Karpas-422 (cell line): Measurements from ENCODE around the gene FPR2. TPM values are rescaled to one million over a fixed set of nuclear protein-coding genes. Genes with fewer than 3 reads are reported as not detected.

Experiments used
- DNase-seq: peaks from one replicate; pipeline ENCODE4 v3.0.0-alpha.2; 2015
- H2AFZ ChIP-seq: fragments of 200-600 bp; sonication (generic); 2 replicates; pipeline ENCODE4 v1.6.1; 2014; ENCODE audit warnings: antibody characterized with exemption, low read length, mixed read lengths
- H3K27ac ChIP-seq: fragments of 200-600 bp; sonication (generic); 2 replicates; pipeline ENCODE4 v1.5.1; 2014; ENCODE audit warnings: mild to moderate bottlenecking, low read length, moderate library complexity
- H3K27me3 ChIP-seq: fragments of 200-600 bp; sonication (generic); 2 replicates; pipeline ENCODE4 v1.6.1; 2014; ENCODE audit warnings: low read length, mixed read lengths
- H3K36me3 ChIP-seq: fragments of 200-600 bp; sonication (generic); 2 replicates; pipeline ENCODE4 v1.6.1; 2014; ENCODE audit warnings: low read length, mixed read lengths; ENCODE audit not compliant: insufficient read depth
- H3K4me1 ChIP-seq: fragments of 200-600 bp; sonication (generic); 2 replicates; pipeline ENCODE4 v1.6.1; 2014; ENCODE audit warnings: mild to moderate bottlenecking, low read length, mixed read lengths
- H3K4me2 ChIP-seq: fragments of 200-600 bp; sonication (generic); 2 replicates; pipeline ENCODE4 v1.6.1; 2014; ENCODE audit warnings: low read length, low read depth, mild to moderate bottlenecking; ENCODE audit not compliant: poor library complexity, severe bottlenecking
- H3K4me3 ChIP-seq: fragments of 200-600 bp; sonication (generic); 2 replicates; pipeline ENCODE4 v1.5.1; 2014; ENCODE audit warnings: mild to moderate bottlenecking, antibody characterized with exemption, low read length, mixed read lengths
- H3K79me2 ChIP-seq: fragments of 200-600 bp; sonication (generic); 2 replicates; pipeline ENCODE4 v1.6.1; 2014; ENCODE audit warnings: mild to moderate bottlenecking, low read length, mixed read lengths
- H3K9ac ChIP-seq: fragments of 200-600 bp; sonication (generic); 2 replicates; pipeline ENCODE4 v1.6.0; 2014; ENCODE audit warnings: low read length
- H3K9me2 ChIP-seq: fragments of 200-600 bp; sonication (generic), shearing (Covaris generic); replicated peaks from 2 replicates; pipeline ENCODE4 v1.6.0; 2014; ENCODE audit warnings: mild to moderate bottlenecking, low read length, moderate library complexity; ENCODE audit not compliant: insufficient read depth
- H3K9me3 ChIP-seq: fragments of 300-700, 200-600 bp; sonication (generic); 2 replicates; pipeline ENCODE4 v1.6.1; 2014; ENCODE audit warnings: low read length, mixed read lengths
- H4K20me1 ChIP-seq: fragments of 200-600 bp; sonication (generic); 2 replicates; pipeline ENCODE4 v1.6.1; 2014; ENCODE audit warnings: mild to moderate bottlenecking, antibody characterized with exemption, low read length, low read depth; ENCODE audit not compliant: insufficient read depth
- total RNA-seq: library from RNA; depleted of rRNA; stranded (reverse); fragments of >200 nt; shearing (Covaris generic); gene quantifications from 2 replicates; pipeline ENCODE4 v1.2.3, GENCODE V29; 2014; ENCODE audit warnings: low replicate concordance

The FPR2 gene
- total RNA-seq, 1 experiment from 2014 or later, result 7.9 TPM

GRCh38 chr19:51789061-51789795 is 28.2 kb downstream of the FPR2 start:
- 0 out of 2 replicates have a peak, but pooled peaks cover 4% of the 10 kb centered on the region for H3K27me3 ChIP-seq
- H3K27ac ChIP-seq, result no peak overlapping the region
- H3K36me3 ChIP-seq, result no peaks in the 10 kb centered on the region
- H3K9ac ChIP-seq, result no peak overlapping the region
- no peaks in the 10 kb centered on the region for H3K9me2 ChIP-seq
- H2AFZ ChIP-seq, result no peak overlapping the region
- DNase-seq, result no peak
- peaks cover 19% of the 10 kb centered on the region for H3K4me1 ChIP-seq
- H3K79me2 ChIP-seq, result no peaks in the 10 kb centered on the region
- no peak overlapping the region for H3K4me3 ChIP-seq
- H3K4me2 ChIP-seq, result no peak overlapping the region
- H3K9me3 ChIP-seq, result no peaks in the 10 kb centered on the region
- H4K20me1 ChIP-seq, result no peaks in the 10 kb centered on the region

GRCh38 chr19:51792932-51793331 is 32.0 kb downstream of the FPR2 start:
- Histone ChIP-seq H3K79me2 (no peaks in the 10 kb centered on the region), H3K27me3 (peaks cover 4% of the 10 kb centered on the region; the same call in 1 of the 2 replicates), H3K4me3 (no peak overlapping the region), H3K4me2 (no peak overlapping the region), H2AFZ (no peak overlapping the region), H3K4me1 (no peaks in the 10 kb centered on the region), H3K36me3 (no peaks in the 10 kb centered on the region), H4K20me1 (no peaks in the 10 kb centered on the region), H3K27ac (no peak overlapping the region), H3K9ac (no peak overlapping the region), H3K9me2 (no peaks in the 10 kb centered on the region), H3K9me3 (no peaks in the 10 kb centered on the region)
- no peak for DNase-seq

- Histone ChIP-seq H3K36me3 (no peaks in the 10 kb centered on the region), H3K4me3 (no peak overlapping the region), H3K9me2 (no peaks in the 10 kb centered on the region), H3K27ac (no peak overlapping the region), H4K20me1 (no peaks in the 10 kb centered on the region), H3K9me3 (no peaks in the 10 kb centered on the region), H3K4me1 (no peaks in the 10 kb centered on the region), H3K27me3 (peaks cover 4% of the 10 kb centered on the region; the same call in 1 of the 2 replicates), H3K79me2 (no peaks in the 10 kb centered on the region), H3K4me2 (no peak overlapping the region), H2AFZ (no peak overlapping the region), H3K9ac (no peak overlapping the region)
- no peak for DNase-seq
These were observed 33.0 kb downstream of the FPR2 start for GRCh38 chr19:51793994-51794393.

GRCh38 chr19:51794885-51795490 is 34.0 kb downstream of the FPR2 start, which contains the start of gene FPR3:
Gene FPR3, plus strand, starts transcription at chr19:51795157. Its CDS starts 28,592 bp downstream, at chr19:51823749.
- DNase-seq, result no peak
- H3K36me3 ChIP-seq, result no peaks in the 10 kb centered on the region

GRCh38 chr19:51796195-51796679 is 35.3 kb downstream of the FPR2 start:
- H3K79me2 ChIP-seq, result no peaks in the 10 kb centered on the region
- H3K9me3 ChIP-seq, result no peaks in the 10 kb centered on the region
- H3K4me2 ChIP-seq, result no peak overlapping the region
- H3K36me3 ChIP-seq, result no peaks in the 10 kb centered on the region
- H3K27me3 ChIP-seq, result peaks cover 4% of the 10 kb centered on the region; the same call in 1 of the 2 replicates
- no peaks in the 10 kb centered on the region for H3K9me2 ChIP-seq
- H4K20me1 ChIP-seq, result no peaks in the 10 kb centered on the region
- no peak overlapping the region for H3K4me3 ChIP-seq
- no peak for DNase-seq
- no peak overlapping the region for H3K27ac ChIP-seq
- no peak overlapping the region for H3K9ac ChIP-seq
- H2AFZ ChIP-seq, result no peak overlapping the region
- H3K4me1 ChIP-seq, result no peaks in the 10 kb centered on the region

More at GRCh38 chr19:51794885-51795490, 34.0 kb downstream of the FPR2 start, which contains the start of gene FPR3:
- H2AFZ ChIP-seq, result no peak within 1 kb of the TSS
- no peaks in the 10 kb centered on the region for H3K4me1 ChIP-seq
- no peaks in the 10 kb centered on the region for H3K79me2 ChIP-seq
- H3K9ac ChIP-seq, result no peak within 1 kb of the TSS
- no peak within 1 kb of the TSS for H3K27ac ChIP-seq
- H3K27me3 ChIP-seq, result peaks cover 4% of the 10 kb centered on the region; the same call in 1 of the 2 replicates
- no peaks in the 10 kb centered on the region for H3K9me2 ChIP-seq
- no peaks in the 10 kb centered on the region for H4K20me1 ChIP-seq
- no peak within 1 kb of the TSS for H3K4me3 ChIP-seq
- H3K4me2 ChIP-seq, result no peak within 1 kb of the TSS
- H3K9me3 ChIP-seq, result no peaks in the 10 kb centered on the region

- Histone ChIP-seq H3K9me3 (no peaks in the 10 kb centered on the region), H4K20me1 (no peaks in the 10 kb centered on the region), H3K27ac (no peak overlapping the region), H3K36me3 (no peaks in the 10 kb centered on the region), H3K9me2 (no peaks in the 10 kb centered on the region), H3K27me3 (no peaks in the 10 kb centered on the region; the same call in 1 of the 2 replicates), H3K4me2 (no peak overlapping the region), H3K4me1 (no peaks in the 10 kb centered on the region), H3K4me3 (no peak overlapping the region), H3K9ac (no peak overlapping the region), H2AFZ (no peak overlapping the region), H3K79me2 (no peaks in the 10 kb centered on the region)
- DNase-seq, result no peak
These were observed 36.5 kb downstream of the FPR2 start for GRCh38 chr19:51797480-51797879.

- H3K9ac ChIP-seq, result no peak overlapping the region
These were observed 37.1 kb downstream of the FPR2 start for GRCh38 chr19:51798062-51798461.

GRCh38 chr19:51799034-51799773 is 38.2 kb downstream of the FPR2 start:
- Histone ChIP-seq H3K79me2 (no peaks in the 10 kb centered on the region), H4K20me1 (no peaks in the 10 kb centered on the region), H3K9ac (no peak overlapping the region), H3K27me3 (no peaks in the 10 kb centered on the region; the same call in 1 of the 2 replicates), H3K36me3 (no peaks in the 10 kb centered on the region), H3K4me2 (no peak overlapping the region), H3K9me2 (no peaks in the 10 kb centered on the region), H2AFZ (no peak overlapping the region), H3K27ac (no peak overlapping the region), H3K4me3 (no peak overlapping the region), H3K4me1 (peaks cover 5% of the 10 kb centered on the region), H3K9me3 (no peaks in the 10 kb centered on the region)
- DNase-seq, result no peak

More at GRCh38 chr19:51798062-51798461, 37.1 kb downstream of the FPR2 start:
- Histone ChIP-seq H4K20me1 (no peaks in the 10 kb centered on the region), H3K4me2 (no peak overlapping the region), H2AFZ (no peak overlapping the region), H3K79me2 (no peaks in the 10 kb centered on the region), H3K36me3 (no peaks in the 10 kb centered on the region), H3K4me1 (no peaks in the 10 kb centered on the region), H3K9me3 (no peaks in the 10 kb centered on the region), H3K4me3 (no peak overlapping the region), H3K9me2 (no peaks in the 10 kb centered on the region), H3K27me3 (no peaks in the 10 kb centered on the region; the same call in 1 of the 2 replicates), H3K27ac (no peak overlapping the region)
- no peak for DNase-seq
